ENCODE results near the gene HMGXB4. TPM values are rescaled to one million over a fixed set of nuclear protein-coding genes. Genes with fewer than 3 reads are reported as not detected.

The HMGXB4 gene
- total RNA-seq, 1 experiment from 2014 or later = 11.0 TPM

Other genes starting within 250 kb of the HMGXB4 start
- gene ISX, start 191.3 kb upstream of the HMGXB4 start, total RNA-seq (2014; rRNA removed; shearing (Covaris generic)) = not detected in 2 replicates
- gene TOM1, start 42.4 kb downstream of the HMGXB4 start, total RNA-seq (2014; rRNA removed; shearing (Covaris generic)) = 19.9 and 25.8 TPM in 2 replicates
- gene HMOX1, start 123.6 kb downstream of the HMGXB4 start, total RNA-seq (2014; rRNA removed; shearing (Covaris generic)) = 6.3 and 9.7 TPM in 2 replicates
- 145 and 179 TPM in 2 replicates for gene MCM5, start 142.6 kb downstream of the HMGXB4 start, total RNA-seq (2014; rRNA removed; shearing (Covaris generic))

Measured in Daoy (cell line).